C4-2B (cell line): ENCODE data around the gene MBLAC1.

Source experiments
- ZFX ChIP-seq: fragments of 450-650 bp; IDR thresholded peaks from 2 replicates; pipeline ENCODE4 v1.6.1; 2017
- TF ChIP-seq, protein P1 (sequence below): fragments of 450-650 bp; conservative IDR thresholded peaks from 2 replicates; pipeline ENCODE4 v1.5.1; 2017; ENCODE audit warnings: mild to moderate bottlenecking

DNA sequence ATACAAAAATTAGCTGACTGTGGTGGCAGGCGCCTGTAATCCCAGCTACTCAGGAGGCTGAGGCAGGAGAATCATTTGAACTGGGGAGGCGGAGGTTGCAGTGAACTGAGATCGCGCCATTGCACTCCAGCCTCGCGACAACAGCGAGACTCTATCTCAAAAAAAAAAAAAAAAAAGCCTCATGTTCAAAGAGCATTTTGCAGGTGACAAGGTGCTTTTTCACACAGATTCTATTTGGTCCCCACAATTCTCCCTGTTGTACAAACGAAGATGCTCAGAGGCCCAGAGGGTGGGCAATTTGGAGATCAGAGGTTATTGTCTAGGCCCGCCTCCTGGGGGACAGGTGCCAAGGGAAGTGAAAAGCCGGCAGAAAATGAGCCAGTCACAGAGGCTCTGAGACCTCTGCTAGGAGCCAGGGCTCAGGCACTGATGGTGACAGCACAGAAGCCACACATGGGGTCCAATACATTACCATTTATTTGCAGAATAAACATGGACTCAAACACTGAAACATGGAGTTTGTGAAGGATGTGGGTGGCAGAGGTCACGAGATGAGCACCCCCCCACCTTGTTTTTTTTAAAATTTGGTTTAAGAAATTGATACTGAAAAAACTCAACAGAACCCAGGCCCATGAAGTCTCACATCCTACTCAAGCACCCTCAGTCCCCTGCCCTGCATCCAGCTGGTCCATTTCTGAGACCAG is 42.5 kb downstream of the MBLAC1 start:
- TF ChIP-seq, protein P1, sequence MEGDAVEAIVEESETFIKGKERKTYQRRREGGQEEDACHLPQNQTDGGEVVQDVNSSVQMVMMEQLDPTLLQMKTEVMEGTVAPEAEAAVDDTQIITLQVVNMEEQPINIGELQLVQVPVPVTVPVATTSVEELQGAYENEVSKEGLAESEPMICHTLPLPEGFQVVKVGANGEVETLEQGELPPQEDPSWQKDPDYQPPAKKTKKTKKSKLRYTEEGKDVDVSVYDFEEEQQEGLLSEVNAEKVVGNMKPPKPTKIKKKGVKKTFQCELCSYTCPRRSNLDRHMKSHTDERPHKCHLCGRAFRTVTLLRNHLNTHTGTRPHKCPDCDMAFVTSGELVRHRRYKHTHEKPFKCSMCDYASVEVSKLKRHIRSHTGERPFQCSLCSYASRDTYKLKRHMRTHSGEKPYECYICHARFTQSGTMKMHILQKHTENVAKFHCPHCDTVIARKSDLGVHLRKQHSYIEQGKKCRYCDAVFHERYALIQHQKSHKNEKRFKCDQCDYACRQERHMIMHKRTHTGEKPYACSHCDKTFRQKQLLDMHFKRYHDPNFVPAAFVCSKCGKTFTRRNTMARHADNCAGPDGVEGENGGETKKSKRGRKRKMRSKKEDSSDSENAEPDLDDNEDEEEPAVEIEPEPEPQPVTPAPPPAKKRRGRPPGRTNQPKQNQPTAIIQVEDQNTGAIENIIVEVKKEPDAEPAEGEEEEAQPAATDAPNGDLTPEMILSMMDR = no peak
- TF ChIP-seq ZFX = no peak
